K562 (cell line): ENCODE data around the gene C10orf105. TPM values are rescaled to one million over a fixed set of nuclear protein-coding genes. Genes with fewer than 3 reads are reported as not detected.
A peak's percentile ranks its signal among the peaks of the same experiment; 100 is the strongest.

Experiments used
- ATAC-seq: fragments of 200-7000 bp; cut with Tn5 transposase; 3 replicates; pipeline ENCODE4 v1.9.1; 2020; ENCODE audit warnings: moderate library complexity
- BruUV-seq: library from RNA; stranded (reverse); fragments of 400-500 nt; replicated peaks from 2 replicates; lab custom pipeline; 2021; lab: Mats Ljungman, UMichigan
- CTCF ChIA-PET: fragments of 300-600 bp; formaldehyde crosslinking; extraction: SDS; loops from one replicate; lab custom pipeline; 2021; ENCODE audit warnings: low intra/inter-chr PET ratio; lab: Yijun Ruan, JAX
- POLR2A ChIA-PET: fragments of 300-600, 350-650 bp; sonication (Branson Sonifier 250); formaldehyde crosslinking; extraction: SDS; loops from one replicate; lab custom pipeline; 2021; ENCODE audit warnings: antibody characterized with exemption, inconsistent platforms; lab: Yijun Ruan, JAX
- DNase-seq, 4 experiments: peaks; one replicate each; pipeline versions ENCODE4 v3.0.0 to v3.0.0-alpha.2; 2011 to 2018; ENCODE audit warnings: low spot score in 3 of 4, mixed read lengths in 3 of 4; ENCODE audit errors: extremely low read depth in 1 of 4
- FAIRE-seq: peaks from 2 replicates; lab custom pipeline; 2011; peaks lifted over from hg19 to GRCh38; lab: Jason Lieb, UNC
- H2AFZ ChIP-seq: 2 replicates; pipeline ENCODE4 v1.6.0; 2011; ENCODE audit warnings: low read depth, low read length, control low read depth, inconsistent platforms
- H3K27ac ChIP-seq: fragments of 200-600 bp; 3 replicates; pipeline ENCODE4 v1.8.0; 2011; ENCODE audit warnings: low read depth, mild to moderate bottlenecking, control low read depth, inconsistent platforms, low read length, moderate library complexity, mixed read lengths; ENCODE audit errors: extremely low read depth
- H3K27me3 ChIP-seq, 2 experiments: fragments of 300-600 bp in 1 of 2; 2 replicates in 1 of 2; 3 replicates in 1 of 2; pipeline versions ENCODE4 v1.6.0 to v1.8.0; 2011; ENCODE audit warnings: inconsistent platforms in 2 of 2, low read length in 2 of 2, mild to moderate bottlenecking in 1 of 2, mixed read lengths in 1 of 2, moderate library complexity in 1 of 2; ENCODE audit not compliant: control insufficient read depth in 2 of 2, insufficient read depth in 2 of 2
- H3K36me3 ChIP-seq: fragments of 300-600 bp; 3 replicates; pipeline ENCODE4 v1.8.0; 2011; ENCODE audit warnings: mild to moderate bottlenecking, low read length, inconsistent platforms; ENCODE audit not compliant: control insufficient read depth, insufficient read depth
- H3K4me1 ChIP-seq, 2 experiments: fragments of 200-600 bp in 1 of 2; replicated peaks in 1 of 2; 2 replicates in 1 of 2; 3 replicates in 1 of 2; pipeline versions ENCODE4 v1.5.1 to v1.8.0; 2011; ENCODE audit warnings: inconsistent platforms in 2 of 2, low read length in 2 of 2, mild to moderate bottlenecking in 1 of 2, mixed read lengths in 1 of 2, moderate library complexity in 1 of 2; ENCODE audit not compliant: control insufficient read depth in 2 of 2, insufficient read depth in 2 of 2
- H3K4me2 ChIP-seq: 2 replicates; pipeline ENCODE4 v1.6.1; 2011; ENCODE audit warnings: low read length, control low read depth, inconsistent platforms, mixed read lengths; ENCODE audit not compliant: insufficient read depth
- H3K4me3 ChIP-seq: fragments of 200-600 bp; sonication (generic), shearing (Covaris generic); 2 replicates; pipeline ENCODE4 v1.5.1; 2016; ENCODE audit warnings: control low read depth, inconsistent platforms
- H3K79me2 ChIP-seq: fragments of 200-600 bp; 3 replicates; pipeline ENCODE4 v1.8.0; 2011; ENCODE audit warnings: low read length, inconsistent platforms; ENCODE audit not compliant: control insufficient read depth, insufficient read depth
- H3K9ac ChIP-seq, 2 experiments: 2 replicates each; pipeline versions ENCODE4 v1.6.0 to v1.6.1; 2011; ENCODE audit warnings: low read depth in 2 of 2, low read length in 2 of 2, control low read depth in 1 of 2, inconsistent platforms in 1 of 2, mild to moderate bottlenecking in 1 of 2, mixed read lengths in 1 of 2; ENCODE audit not compliant: insufficient read depth in 1 of 2
- H3K9me1 ChIP-seq: one replicate; pipeline ENCODE4 v1.6.0; 2011; ENCODE audit warnings: inconsistent platforms, mild to moderate bottlenecking, low read length, moderate library complexity; ENCODE audit not compliant: control insufficient read depth, insufficient read depth
- H3K9me3 ChIP-seq: replicated peaks from 2 replicates; pipeline ENCODE4 v1.5.1; 2011; ENCODE audit warnings: low read depth, low read length, inconsistent platforms; ENCODE audit not compliant: control insufficient read depth, insufficient read depth
- H4K20me1 ChIP-seq: replicated peaks from 2 replicates; pipeline ENCODE4 v1.6.1; 2011; ENCODE audit warnings: low read length, inconsistent platforms, mixed read lengths; ENCODE audit not compliant: control insufficient read depth, insufficient read depth
- DMBX1 ChIP-seq: fragments of 250-450 bp; sonication (Bioruptor Pico); IDR thresholded peaks from 2 replicates; pipeline ENCODE4 v1.8.0; 2022; ENCODE audit warnings: inconsistent platforms, mild to moderate bottlenecking, moderate library complexity, borderline replicate concordance
- EGR1 ChIP-seq: fragments of 450-650 bp; conservative IDR thresholded peaks from 2 replicates; pipeline ENCODE4 v1.6.1; 2017; ENCODE audit warnings: mild to moderate bottlenecking
- FOS ChIP-seq: IDR thresholded peaks from 3 replicates; pipeline ENCODE4 v1.6.1; 2011; ENCODE audit not compliant: insufficient read length; ENCODE audit errors: extremely low read depth
- GATA2 ChIP-seq: sonication (generic); formaldehyde crosslinking; IDR thresholded peaks from 2 replicates; pipeline ENCODE4 v1.4.0; 2020; ENCODE audit warnings: mild to moderate bottlenecking, missing genetic modification reagents
- NR1H2 ChIP-seq: sonication (generic); formaldehyde crosslinking; IDR thresholded peaks from 2 replicates; pipeline ENCODE4 v1.4.0; 2020; ENCODE audit warnings: mild to moderate bottlenecking, missing genetic modification reagents
- POLR3A ChIP-seq: IDR thresholded peaks from 2 replicates; pipeline ENCODE4 v1.6.1; 2011; ENCODE audit warnings: borderline replicate concordance, mild to moderate bottlenecking, moderate library complexity; ENCODE audit not compliant: insufficient read length, insufficient read depth; ENCODE audit errors: extremely low read depth
- PRDM10 ChIP-seq: fragments of 450-650 bp; IDR thresholded peaks from 2 replicates; pipeline ENCODE4 v1.6.1; 2018; ENCODE audit not compliant: partially characterized antibody
- ZBTB7A ChIP-seq: IDR thresholded peaks from 2 replicates; pipeline ENCODE4 v1.6.1; 2011; ENCODE audit warnings: low read depth, mild to moderate bottlenecking, low read length, moderate library complexity, borderline replicate concordance; ENCODE audit not compliant: control insufficient read depth
- ZFP91 ChIP-seq: sonication (generic); formaldehyde crosslinking; IDR thresholded peaks from 2 replicates; pipeline ENCODE4 v1.8.0; 2022; ENCODE audit warnings: mild to moderate bottlenecking, missing genetic modification reagents
- WGBS: fragments of 100-300 bp; shearing (Covaris generic); methylation state at CpG from one replicate; pipeline ENCODE4 v1.1.6; 2016; ENCODE audit warnings: low coverage, mixed read lengths; ENCODE audit not compliant: insufficient coverage; ENCODE audit errors: missing lambda C conversion rate; 5-methylcytosine and 5-hydroxymethylcytosine counted together
- in situ Hi-C: fragments of 300-500 bp; cut with MboI; formaldehyde crosslinking; loops from 4 replicates; pipeline ENCODE4 v1.15.0; 2018; ENCODE audit warnings: inconsistent platforms, mixed read lengths
- intact Hi-C: fragments of 100-400 bp; cut with micrococcal nuclease; formaldehyde crosslinking; loops from 2 replicates; pipeline ENCODE4 v1.14.2; 2022
- polyA plus RNA-seq, 8 experiments: library from polyadenylated mRNA; depleted of rRNA in 4 of 8; stranded (reverse) in 5 of 8; unstranded in 3 of 8; fragments of >200 nt; fragmentation: Nextera tagmentation in 2 of 8; fragmentation: Illumina TruSeq in 1 of 8; extraction: Ambion mirVana in 2 of 8; extraction: Trizol in 1 of 8; gene quantifications; 2 replicates each; pipeline versions ENCODE4 v1.2.1 to v1.2.3, GENCODE V29; 2011 to 2014; ENCODE audit warnings: inconsistent platforms in 1 of 8, missing spikeins in 1 of 8
- total RNA-seq, 7 experiments: library from RNA; depleted of rRNA in 6 of 7; stranded (reverse); fragments of >200 nt in 6 of 7; fragmentation: Illumina TruSeq in 2 of 7; extraction: Trizol in 2 of 7; gene quantifications; 2 replicates each; pipeline versions ENCODE4 v1.2.1 to v1.2.3, GENCODE V29; 2011 to 2021; ENCODE audit warnings: low replicate concordance in 1 of 7
- TF ChIP-seq, protein P1 (sequence below): sonication (generic); formaldehyde crosslinking; IDR thresholded peaks from 2 replicates; pipeline ENCODE4 v1.8.1; 2023; ENCODE audit warnings: missing genetic modification reagents, mild to moderate bottlenecking, borderline replicate concordance

Gene C10orf105
- total and polyA plus RNA-seq, 9 of the 15 experiments (the other 6 are each of a cell fraction or from before 2014, with no cell fraction given): 0.03 to 0.25 (median 0.04) TPM; not detected in 3

DNA sequence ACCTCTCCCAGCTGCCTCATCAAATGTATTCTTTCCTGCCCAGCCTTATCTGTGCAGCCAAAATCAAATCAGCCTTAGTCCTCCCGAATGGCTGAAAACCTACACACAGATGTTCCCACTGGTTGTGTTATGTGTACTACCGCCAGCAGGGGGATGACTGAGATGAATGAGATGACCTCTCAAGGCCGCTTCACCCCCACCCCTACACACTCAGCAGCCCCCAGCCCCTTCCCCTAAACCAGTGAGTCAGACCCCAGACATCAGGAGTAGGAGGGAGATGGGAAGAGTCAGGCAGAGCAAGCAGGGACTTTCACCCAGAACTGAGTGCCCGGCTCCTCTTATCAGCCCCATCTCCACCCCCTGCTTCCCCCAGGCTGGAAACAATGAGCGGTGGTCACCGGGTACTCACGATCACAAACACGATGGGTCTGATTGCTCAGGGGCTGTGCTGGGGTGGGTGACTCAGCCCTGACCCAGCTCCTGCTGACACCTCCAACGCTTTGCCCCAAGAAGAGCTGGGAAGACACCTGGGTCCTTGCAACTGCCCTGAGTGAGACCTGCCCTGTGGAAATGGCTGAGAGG lies 6.5 kb upstream of the C10orf105 start:
- Histone ChIP-seq H3K9me3 (no peaks in the 10 kb centered on the region), H2AFZ (no peak overlapping the region), H3K79me2 (no peaks in the 10 kb centered on the region), H3K4me3 (no peak overlapping the region), H3K9me1 (no peaks in the 10 kb centered on the region), H4K20me1 (no peaks in the 10 kb centered on the region), H3K4me1 (peaks cover 31 to 57% of the 10 kb centered on the region in 2 experiments), H3K4me2 (no peak overlapping the region), H3K27me3 (no peaks in the 10 kb centered on the region), H3K27ac (no peak overlapping the region), H3K9ac (no peak overlapping the region), H3K36me3 (no peaks in the 10 kb centered on the region)
- intact Hi-C loops (no loop called here), in situ Hi-C loops (no loop called here)
- FAIRE-seq: peak; percentile 77
- ATAC-seq: peak; percentile 39
- ChIA-PET CTCF (no interaction called here), POLR2A (interaction anchor here (0.9 to 2.2 kb wide), 3 partner anchors 12 to 41 kb away, joined by 3 to 6 read pairs (median 3); no protein-coding TSS in a partner anchor)
- peak; percentile 59 to 71 (median 66) for DNase-seq
- WGBS: 13% methylated on average over 9 of the region's 9 CpGs
- BruUV-seq: no TSS peak
- TF ChIP-seq FOS (no peak), POLR3A (no peak), ZBTB7A (peak; percentile 66; the same call in 1 of the 2 replicates), ZFP91 (CRISPR knock-in tag) (no peak), PRDM10 (no peak), DMBX1 (no peak), NR1H2 (no peak), GATA2 (peak; percentile 48), EGR1 (peak; percentile 67)
- TF ChIP-seq, protein P1, sequence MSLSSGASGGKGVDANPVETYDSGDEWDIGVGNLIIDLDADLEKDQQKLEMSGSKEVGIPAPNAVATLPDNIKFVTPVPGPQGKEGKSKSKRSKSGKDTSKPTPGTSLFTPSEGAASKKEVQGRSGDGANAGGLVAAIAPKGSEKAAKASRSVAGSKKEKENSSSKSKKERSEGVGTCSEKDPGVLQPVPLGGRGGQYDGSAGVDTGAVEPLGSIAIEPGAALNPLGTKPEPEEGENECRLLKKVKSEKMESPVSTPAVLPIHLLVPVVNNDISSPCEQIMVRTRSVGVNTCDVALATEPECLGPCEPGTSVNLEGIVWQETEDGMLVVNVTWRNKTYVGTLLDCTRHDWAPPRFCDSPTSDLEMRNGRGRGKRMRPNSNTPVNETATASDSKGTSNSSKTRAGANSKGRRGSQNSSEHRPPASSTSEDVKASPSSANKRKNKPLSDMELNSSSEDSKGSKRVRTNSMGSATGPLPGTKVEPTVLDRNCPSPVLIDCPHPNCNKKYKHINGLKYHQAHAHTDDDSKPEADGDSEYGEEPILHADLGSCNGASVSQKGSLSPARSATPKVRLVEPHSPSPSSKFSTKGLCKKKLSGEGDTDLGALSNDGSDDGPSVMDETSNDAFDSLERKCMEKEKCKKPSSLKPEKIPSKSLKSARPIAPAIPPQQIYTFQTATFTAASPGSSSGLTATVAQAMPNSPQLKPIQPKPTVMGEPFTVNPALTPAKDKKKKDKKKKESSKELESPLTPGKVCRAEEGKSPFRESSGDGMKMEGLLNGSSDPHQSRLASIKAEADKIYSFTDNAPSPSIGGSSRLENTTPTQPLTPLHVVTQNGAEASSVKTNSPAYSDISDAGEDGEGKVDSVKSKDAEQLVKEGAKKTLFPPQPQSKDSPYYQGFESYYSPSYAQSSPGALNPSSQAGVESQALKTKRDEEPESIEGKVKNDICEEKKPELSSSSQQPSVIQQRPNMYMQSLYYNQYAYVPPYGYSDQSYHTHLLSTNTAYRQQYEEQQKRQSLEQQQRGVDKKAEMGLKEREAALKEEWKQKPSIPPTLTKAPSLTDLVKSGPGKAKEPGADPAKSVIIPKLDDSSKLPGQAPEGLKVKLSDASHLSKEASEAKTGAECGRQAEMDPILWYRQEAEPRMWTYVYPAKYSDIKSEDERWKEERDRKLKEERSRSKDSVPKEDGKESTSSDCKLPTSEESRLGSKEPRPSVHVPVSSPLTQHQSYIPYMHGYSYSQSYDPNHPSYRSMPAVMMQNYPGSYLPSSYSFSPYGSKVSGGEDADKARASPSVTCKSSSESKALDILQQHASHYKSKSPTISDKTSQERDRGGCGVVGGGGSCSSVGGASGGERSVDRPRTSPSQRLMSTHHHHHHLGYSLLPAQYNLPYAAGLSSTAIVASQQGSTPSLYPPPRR (CRISPR knock-in tag): no peak
